GM23248 (cell line): ENCODE measurements around the gene FLII. TPM values are rescaled to one million over a fixed set of nuclear protein-coding genes. Genes with fewer than 3 reads are reported as not detected.

ENCODE experiments used
- DNase-seq: peaks from one replicate; pipeline ENCODE4 v3.0.0-alpha.2; 2015
- H2AFZ ChIP-seq: fragments of 200-600 bp; sonication (generic); 2 replicates; pipeline ENCODE4 v1.6.1; 2016; ENCODE audit warnings: antibody characterized with exemption
- H3F3A ChIP-seq: fragments of 200-600 bp; sonication (generic); 2 replicates; pipeline ENCODE4 v1.6.1; 2016; ENCODE audit warnings: mild to moderate bottlenecking, antibody characterized with exemption, mixed run types; ENCODE audit not compliant: insufficient read depth
- H3K27ac ChIP-seq: fragments of 200-600 bp; sonication (generic); 2 replicates; pipeline ENCODE4 v1.5.1; 2016; ENCODE audit warnings: mild to moderate bottlenecking
- H3K27me3 ChIP-seq: fragments of 200-600 bp; sonication (generic); replicated peaks from 2 replicates; pipeline ENCODE4 v1.6.1; 2016; ENCODE audit warnings: mild to moderate bottlenecking; ENCODE audit not compliant: insufficient read depth
- H3K36me3 ChIP-seq: fragments of 200-600 bp; sonication (generic); 2 replicates; pipeline ENCODE4 v1.6.1; 2016; ENCODE audit warnings: low read depth, mild to moderate bottlenecking
- H3K4me1 ChIP-seq: fragments of 200-600 bp; sonication (generic); 2 replicates; pipeline ENCODE4 v1.6.1; 2016; ENCODE audit warnings: mild to moderate bottlenecking; ENCODE audit not compliant: insufficient read depth
- H3K4me2 ChIP-seq: fragments of 200-600 bp; sonication (generic); one replicate; pipeline ENCODE4 v1.6.1; 2016; ENCODE audit warnings: mild to moderate bottlenecking; ENCODE audit not compliant: unreplicated experiment
- H3K4me3 ChIP-seq: fragments of 200-600 bp; sonication (generic); 2 replicates; pipeline ENCODE4 v1.5.1; 2016; ENCODE audit warnings: mild to moderate bottlenecking
- H3K79me2 ChIP-seq: fragments of 200-600 bp; sonication (generic); 2 replicates; pipeline ENCODE4 v1.6.1; 2016; ENCODE audit warnings: mild to moderate bottlenecking; ENCODE audit not compliant: insufficient read depth
- H3K9ac ChIP-seq: fragments of 200-600 bp; sonication (generic); 2 replicates; pipeline ENCODE4 v1.6.1; 2016; ENCODE audit warnings: mild to moderate bottlenecking
- H3K9me2 ChIP-seq: fragments of 200-600 bp; sonication (generic); 2 replicates; pipeline ENCODE4 v1.6.1; 2016; ENCODE audit warnings: mixed run types, mild to moderate bottlenecking, moderate library complexity; ENCODE audit not compliant: insufficient read depth
- H3K9me3 ChIP-seq: fragments of 200-600 bp; sonication (generic); one replicate; pipeline ENCODE4 v1.6.1; 2017; ENCODE audit warnings: low read depth
- H4K20me1 ChIP-seq: fragments of 200-600 bp; sonication (generic); 2 replicates; pipeline ENCODE4 v1.6.0; 2016; ENCODE audit not compliant: insufficient read depth
- EZH2 ChIP-seq: fragments of 200-600 bp; sonication (generic); IDR thresholded peaks from 2 replicates; pipeline ENCODE4 v1.6.1; 2018; ENCODE audit warnings: antibody characterized with exemption, mild to moderate bottlenecking; ENCODE audit not compliant: insufficient read depth, poor library complexity, severe bottlenecking
- EZH2phosphoT487 ChIP-seq: fragments of 200-600 bp; sonication (generic); IDR thresholded peaks from 2 replicates; pipeline ENCODE4 v1.6.1; 2018; ENCODE audit warnings: antibody characterized with exemption, moderate library complexity, mild to moderate bottlenecking, low read depth; ENCODE audit not compliant: insufficient read depth
- WGBS, 2 experiments: methylation state at CpG; one replicate each; pipeline ENCODE4 v1.1.6; 2015 to 2017; ENCODE audit warnings: low lambda C conversion rate in 2 of 2, low coverage in 1 of 2; ENCODE audit errors: missing lambda C conversion rate in 2 of 2; 5-methylcytosine and 5-hydroxymethylcytosine counted together
- in situ Hi-C: fragments of 300-500 bp; cut with MboI; formaldehyde crosslinking; loops from 2 replicates; pipeline ENCODE4 v1.15.0; 2020
- polyA plus RNA-seq: library from polyadenylated mRNA; unstranded; fragments of >200 nt; fragmentation: Nextera tagmentation; extraction: Ambion mirVana; gene quantifications from 2 replicates; pipeline ENCODE4 v1.2.1, GENCODE V29; 2016
- total RNA-seq: library from RNA; depleted of rRNA; stranded (reverse); fragments of >200 nt; shearing (Covaris generic); gene quantifications from 2 replicates; pipeline ENCODE4 v1.2.3, GENCODE V29; 2014; rRNA removed

FLII gene
- total and polyA plus RNA-seq, 2 experiments from 2014 or later: 187 to 250 TPM

GRCh38 chr17:18198530-18198929, 60.0 kb downstream of the FLII start:
- H3K36me3 ChIP-seq: peaks cover 38% of the 10 kb centered on the region
- H2AFZ ChIP-seq: no peak overlapping the region
- no peak for DNase-seq
- no peaks in the 10 kb centered on the region for H3F3A ChIP-seq
- H3K9ac ChIP-seq: no peak overlapping the region
- no peaks in the 10 kb centered on the region for H3K4me1 ChIP-seq
- H3K27me3 ChIP-seq: no peaks in the 10 kb centered on the region
- 28 to 44% methylated on average over 4 of the region's 4 CpGs for WGBS, 2 experiments
- no peak overlapping the region for H3K4me2 ChIP-seq
- in situ Hi-C loops: no loop called here
- no peak overlapping the region for H3K27ac ChIP-seq
- H3K79me2 ChIP-seq: peaks cover 100% of the 10 kb centered on the region
- no peak overlapping the region for H3K4me3 ChIP-seq
- H4K20me1 ChIP-seq: peaks cover 34% of the 10 kb centered on the region
- no peaks in the 10 kb centered on the region for H3K9me3 ChIP-seq
- H3K9me2 ChIP-seq: no peaks in the 10 kb centered on the region
- no peak for TF ChIP-seq EZH2
- TF ChIP-seq EZH2phosphoT487: no peak

GRCh38 chr17:18197535-18198194, 60.9 kb downstream of the FLII start:
- no peak overlapping the region for H2AFZ ChIP-seq
- no peak for DNase-seq
- H3K9ac ChIP-seq: no peak overlapping the region; the same call in 1 of the 2 replicates
- no peaks in the 10 kb centered on the region for H3K4me1 ChIP-seq
- H4K20me1 ChIP-seq: peaks cover 34% of the 10 kb centered on the region
- TF ChIP-seq EZH2: no peak
- no peak for TF ChIP-seq EZH2phosphoT487
- in situ Hi-C loops: no loop called here
- 92 to 99% methylated on average over 3 of the region's 3 CpGs for WGBS, 2 experiments
- no peaks in the 10 kb centered on the region for H3K27me3 ChIP-seq
- no peaks in the 10 kb centered on the region for H3F3A ChIP-seq
- peaks cover 100% of the 10 kb centered on the region for H3K79me2 ChIP-seq
- peaks cover 38% of the 10 kb centered on the region for H3K36me3 ChIP-seq
- no peak overlapping the region for H3K27ac ChIP-seq
- H3K9me2 ChIP-seq: no peaks in the 10 kb centered on the region
- no peaks in the 10 kb centered on the region for H3K9me3 ChIP-seq
- H3K4me3 ChIP-seq: no peak overlapping the region
- H3K4me2 ChIP-seq: no peak overlapping the region

GRCh38 chr17:18195246-18195645, 63.3 kb downstream of the FLII start:
- H3K36me3 ChIP-seq: peaks cover 38% of the 10 kb centered on the region
- no peak overlapping the region for H2AFZ ChIP-seq
- no peak overlapping the region for H3K27ac ChIP-seq
- H3F3A ChIP-seq: 0 out of 2 replicates have a peak, but pooled peaks cover 3% of the 10 kb centered on the region
- no peak for DNase-seq
- in situ Hi-C loops: no loop called here
- no peaks in the 10 kb centered on the region for H3K9me3 ChIP-seq
- no peak overlapping the region for H3K4me2 ChIP-seq
- peaks cover 16% of the 10 kb centered on the region; the same call in 1 of the 2 replicates for H3K4me1 ChIP-seq
- TF ChIP-seq EZH2phosphoT487 (no peak), EZH2 (no peak)
- no peaks in the 10 kb centered on the region for H3K27me3 ChIP-seq
- WGBS, 2 experiments: 80 to 82% methylated on average over 5 of the region's 5 CpGs
- H4K20me1 ChIP-seq: peaks cover 29% of the 10 kb centered on the region
- peaks cover 100% of the 10 kb centered on the region for H3K79me2 ChIP-seq
- no peak overlapping the region for H3K4me3 ChIP-seq
- no peaks in the 10 kb centered on the region for H3K9me2 ChIP-seq
- H3K9ac ChIP-seq: no peak overlapping the region

Other genes starting within 250 kb of the FLII start
- gene ATPAF2, start 219.6 kb downstream of the FLII start, total RNA-seq: 17.0 and 37.6 TPM in 2 replicates
- 21.9 and 22.3 TPM in 2 replicates for gene ATPAF2, start 219.6 kb downstream of the FLII start, polyA plus RNA-seq
- 8.0 and 10.2 TPM in 2 replicates for gene GID4, start 219.3 kb downstream of the FLII start, total RNA-seq
- gene GID4, start 219.3 kb downstream of the FLII start, polyA plus RNA-seq: 7.2 and 7.3 TPM in 2 replicates
- gene DRG2, start 170.8 kb downstream of the FLII start, total RNA-seq: 51.0 and 53.4 TPM in 2 replicates
- gene DRG2, start 170.8 kb downstream of the FLII start, polyA plus RNA-seq: 34.6 and 36.7 TPM in 2 replicates
- 0.25 and 0.54 TPM in 2 replicates for gene MYO15A, start 150.0 kb downstream of the FLII start, total RNA-seq
- 0.70 and 0.90 TPM in 2 replicates for gene MYO15A, start 150.0 kb downstream of the FLII start, polyA plus RNA-seq
- gene ALKBH5, start 74.9 kb downstream of the FLII start, total RNA-seq: 152 and 161 TPM in 2 replicates
- 81.9 and 85.2 TPM in 2 replicates for gene ALKBH5, start 74.9 kb downstream of the FLII start, polyA plus RNA-seq
- gene LLGL1, start 33.1 kb downstream of the FLII start, total RNA-seq: 37.3 and 40.3 TPM in 2 replicates
- gene LLGL1, start 33.1 kb downstream of the FLII start, polyA plus RNA-seq: 3.4 and 3.5 TPM in 2 replicates
- 13.8 and 26.4 TPM in 2 replicates for gene MIEF2, start 1.9 kb upstream of the FLII start, total RNA-seq
- gene MIEF2, start 1.9 kb upstream of the FLII start, polyA plus RNA-seq: 8.8 and 10.0 TPM in 2 replicates
- gene TOP3A, start 56.3 kb upstream of the FLII start, total RNA-seq: 23.5 and 47.1 TPM in 2 replicates
- 12.2 and 14.1 TPM in 2 replicates for gene TOP3A, start 56.3 kb upstream of the FLII start, polyA plus RNA-seq
- gene SMCR8, start 56.6 kb upstream of the FLII start, total RNA-seq: 10.5 and 15.0 TPM in 2 replicates
- gene SMCR8, start 56.6 kb upstream of the FLII start, polyA plus RNA-seq: 2.2 and 2.5 TPM in 2 replicates
- gene SHMT1, start 104.8 kb upstream of the FLII start, total RNA-seq: 1.8 and 3.5 TPM in 2 replicates
- 5.1 and 5.9 TPM in 2 replicates for gene SHMT1, start 104.8 kb upstream of the FLII start, polyA plus RNA-seq
- gene EVPLL, start 119.0 kb upstream of the FLII start, total RNA-seq: not detected in 2 replicates
- not detected in 2 replicates for gene EVPLL, start 119.0 kb upstream of the FLII start, polyA plus RNA-seq
- not detected in 2 replicates for gene LGALS9C, start 218.1 kb upstream of the FLII start, total RNA-seq
- gene LGALS9C, start 218.1 kb upstream of the FLII start, polyA plus RNA-seq: not detected in 2 replicates